ENCODE measurements around the gene MOB4.

GRCh38 chr2:197498937-197499593 lies 16.8 kb upstream of the MOB4 start:
- no peak for TF ChIP-seq EZH2 (IDR thresholded peaks at IDR 0.05; ENCODE audit: borderline replicate concordance, low read length)
- TF ChIP-seq CTCF (conservative IDR thresholded peaks at IDR 0.05 in 1 of 2, IDR thresholded peaks at IDR 0.05 in 1 of 2; ENCODE audit: extremely low read depth in 1 of 2, insufficient read depth in 1 of 2, low read depth in 1 of 2, low read length in 2 of 2) = no peak
